NOMO-1 treated with dmso at 0.1 percent for 144 hours (cell line): ENCODE results near the gene RPA1.

ENCODE experiments used
- DNase-seq: peaks from one replicate; lab custom pipeline; 2025; ENCODE audit not compliant: unreplicated experiment; lab: John Stamatoyannopoulos, UW

RPA1 gene

GRCh38 chr17:1941272-1942065, 111.7 kb downstream of the RPA1 start:
- no peak for DNase-seq

- DNase-seq: no peak
Observed at GRCh38 chr17:1942066-1942365, 112.2 kb downstream of the RPA1 start.

GRCh38 chr17:1942666-1943435, 113.0 kb downstream of the RPA1 start:
- DNase-seq: no peak

GRCh38 chr17:1943436-1943831, 113.6 kb downstream of the RPA1 start:
- no peak for DNase-seq

GRCh38 chr17:1945621-1946020, 115.8 kb downstream of the RPA1 start:
- no peak for DNase-seq

- no peak for DNase-seq
Observed at GRCh38 chr17:1946021-1946932, 116.5 kb downstream of the RPA1 start.

- no peak for DNase-seq
Observed at GRCh38 chr17:1947229-1947742, 117.5 kb downstream of the RPA1 start.

- DNase-seq: no peak
Observed at GRCh38 chr17:1947743-1948516, 118.1 kb downstream of the RPA1 start.

- DNase-seq: no peak
Observed at GRCh38 chr17:1948517-1948825, 118.7 kb downstream of the RPA1 start.
